ENCODE measurements around the gene SYCP2L. TPM values are rescaled to one million over a fixed set of nuclear protein-coding genes. Genes with fewer than 3 reads are reported as not detected.

Gene SYCP2L
- total and polyA plus RNA-seq, 9 of the 15 experiments (the other 6 are each of a cell fraction or from before 2014, with no cell fraction given): 12.4 to 46.9 (median 22.0) TPM

GRCh38 chr6:10886691-10887502 lies at the start of gene SYCP2L (continued):
- TF ChIP-seq FOXP4 (CRISPR knock-in tag; IDR thresholded peaks at IDR 0.05; ENCODE audit: borderline replicate concordance): 0 out of 2 replicates have a peak, but pooled peaks have one; percentile 28
- no peak for TF ChIP-seq NR2C2 (CRISPR knock-in tag; IDR thresholded peaks at IDR 0.05)
- TF ChIP-seq NR2C2 (tag; IDR thresholded peaks at IDR 0.05): peak; percentile 73
- TF ChIP-seq FOXM1 (IDR thresholded peaks at IDR 0.05; ENCODE audit: low read depth): peak; percentile 54; the same call in 1 of the 2 replicates
- no peak for TF ChIP-seq FOXM1 (CRISPR knock-in tag; IDR thresholded peaks at IDR 0.05; ENCODE audit: low read depth)
- TF ChIP-seq, protein P1, sequence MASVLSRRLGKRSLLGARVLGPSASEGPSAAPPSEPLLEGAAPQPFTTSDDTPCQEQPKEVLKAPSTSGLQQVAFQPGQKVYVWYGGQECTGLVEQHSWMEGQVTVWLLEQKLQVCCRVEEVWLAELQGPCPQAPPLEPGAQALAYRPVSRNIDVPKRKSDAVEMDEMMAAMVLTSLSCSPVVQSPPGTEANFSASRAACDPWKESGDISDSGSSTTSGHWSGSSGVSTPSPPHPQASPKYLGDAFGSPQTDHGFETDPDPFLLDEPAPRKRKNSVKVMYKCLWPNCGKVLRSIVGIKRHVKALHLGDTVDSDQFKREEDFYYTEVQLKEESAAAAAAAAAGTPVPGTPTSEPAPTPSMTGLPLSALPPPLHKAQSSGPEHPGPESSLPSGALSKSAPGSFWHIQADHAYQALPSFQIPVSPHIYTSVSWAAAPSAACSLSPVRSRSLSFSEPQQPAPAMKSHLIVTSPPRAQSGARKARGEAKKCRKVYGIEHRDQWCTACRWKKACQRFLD (CRISPR knock-in tag; IDR thresholded peaks at IDR 0.05): peak; percentile 39; the same call in 1 of the 2 replicates
- peak; percentile 29; the same call in 1 of the 2 replicates for TF ChIP-seq ZSCAN32 (CRISPR knock-in tag; IDR thresholded peaks at IDR 0.05)
- TF ChIP-seq CREBBP (IDR thresholded peaks at IDR 0.05; ENCODE audit: low read depth, low read length): no peak
- no peak for TF ChIP-seq SNRNP70 (optimal IDR thresholded peaks at IDR 0.05; ENCODE audit: low read depth, low read length)
- TF ChIP-seq DLX4 (CRISPR knock-in tag; IDR thresholded peaks at IDR 0.05): no peak
- TF ChIP-seq, protein P2, sequence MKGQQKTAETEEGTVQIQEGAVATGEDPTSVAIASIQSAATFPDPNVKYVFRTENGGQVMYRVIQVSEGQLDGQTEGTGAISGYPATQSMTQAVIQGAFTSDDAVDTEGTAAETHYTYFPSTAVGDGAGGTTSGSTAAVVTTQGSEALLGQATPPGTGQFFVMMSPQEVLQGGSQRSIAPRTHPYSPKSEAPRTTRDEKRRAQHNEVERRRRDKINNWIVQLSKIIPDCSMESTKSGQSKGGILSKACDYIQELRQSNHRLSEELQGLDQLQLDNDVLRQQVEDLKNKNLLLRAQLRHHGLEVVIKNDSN (CRISPR knock-in tag; IDR thresholded peaks at IDR 0.05): no peak; the same call in 1 of the 2 replicates
- TF ChIP-seq PPARD (CRISPR knock-in tag; IDR thresholded peaks at IDR 0.05): no peak
- no peak for TF ChIP-seq GTF2A2 (tag; IDR thresholded peaks at IDR 0.05)
- peak; percentile 65 for TF ChIP-seq GATAD2B (IDR thresholded peaks at IDR 0.05; ENCODE audit: borderline replicate concordance)
- TF ChIP-seq MCM7 (IDR thresholded peaks at IDR 0.05): 0 out of 4 replicates have a peak, but pooled peaks of 1 of the 2 experiments have one; percentile 13
- no peak for TF ChIP-seq MCM3 (IDR thresholded peaks at IDR 0.05)
